Measurements from ENCODE around the gene CEP104. TPM values are rescaled to one million over a fixed set of nuclear protein-coding genes. Genes with fewer than 3 reads are reported as not detected.

The CEP104 gene
- total RNA-seq, 1 experiment from 2014 or later: 50.8 TPM

- CTCF ChIA-PET: no interaction called here
These were observed 19.7 kb upstream of the CEP104 start for GRCh38 chr1:3876716-3877115.

GRCh38 chr1:3874736-3875135, 17.7 kb upstream of the CEP104 start:
- Histone ChIP-seq H3K36me3 (ENCODE audit: insufficient read depth, low read length, poor library complexity, severe bottlenecking) (no peaks in the 10 kb centered on the region), H3K4me1 (ENCODE audit: insufficient read depth, low read length, poor library complexity, severe bottlenecking) (no peaks in the 10 kb centered on the region), H3K27ac (ENCODE audit: low read depth, low read length, poor library complexity, severe bottlenecking) (no peak overlapping the region), H3K4me3 (ENCODE audit: low read depth, low read length, poor library complexity, severe bottlenecking) (no peak overlapping the region), H3K27me3 (replicated peaks; ENCODE audit: insufficient read depth, low read depth, low read length, poor library complexity) (no peaks in the 10 kb centered on the region), H3K9me3 (ENCODE audit: low read depth, low read length, poor library complexity, severe bottlenecking) (peaks cover 7% of the 10 kb centered on the region)
- CTCF ChIA-PET: no interaction called here
- no TSS peak for BruUV-seq (replicated peaks)
- TF ChIP-seq EZH2 (IDR thresholded peaks at IDR 0.05; ENCODE audit: borderline replicate concordance, low read depth, low read length, poor library complexity, severe bottlenecking): no peak
- no peak for TF ChIP-seq CTCF (conservative IDR thresholded peaks at IDR 0.05; ENCODE audit: low read depth, low read length)
- DNase-seq (ENCODE audit: low spot score): no peak
- intact Hi-C loops (cut with micrococcal nuclease; ENCODE audit: unreplicated experiment): no loop called here
- POLR2A ChIA-PET (ENCODE audit: low non-redundant PET): no interaction called here

More at GRCh38 chr1:3876716-3877115, 19.7 kb upstream of the CEP104 start:
- H3K27ac ChIP-seq (ENCODE audit: low read depth, low read length, poor library complexity, severe bottlenecking): no peak overlapping the region
- H3K36me3 ChIP-seq (ENCODE audit: insufficient read depth, low read length, poor library complexity, severe bottlenecking): no peaks in the 10 kb centered on the region
- no peaks in the 10 kb centered on the region for H3K27me3 ChIP-seq (replicated peaks; ENCODE audit: insufficient read depth, low read depth, low read length, poor library complexity)
- DNase-seq (ENCODE audit: low spot score): no peak
- no peaks in the 10 kb centered on the region for H3K4me1 ChIP-seq (ENCODE audit: insufficient read depth, low read length, poor library complexity, severe bottlenecking)
- TF ChIP-seq CTCF (conservative IDR thresholded peaks at IDR 0.05; ENCODE audit: low read depth, low read length) (no peak), EZH2 (IDR thresholded peaks at IDR 0.05; ENCODE audit: borderline replicate concordance, low read depth, low read length, poor library complexity, severe bottlenecking) (no peak)
- H3K9me3 ChIP-seq (ENCODE audit: low read depth, low read length, poor library complexity, severe bottlenecking): peaks cover 7% of the 10 kb centered on the region
- intact Hi-C loops (cut with micrococcal nuclease; ENCODE audit: unreplicated experiment): no loop called here
- POLR2A ChIA-PET (ENCODE audit: low non-redundant PET): no interaction called here
- no TSS peak for BruUV-seq (replicated peaks)
- H3K4me3 ChIP-seq (ENCODE audit: low read depth, low read length, poor library complexity, severe bottlenecking): no peak overlapping the region

- H3K9me3 ChIP-seq (ENCODE audit: low read depth, low read length, poor library complexity, severe bottlenecking): no peaks in the 10 kb centered on the region
- no peaks in the 10 kb centered on the region for H3K4me1 ChIP-seq (ENCODE audit: insufficient read depth, low read length, poor library complexity, severe bottlenecking)
- H3K27ac ChIP-seq (ENCODE audit: low read depth, low read length, poor library complexity, severe bottlenecking): no peak overlapping the region
- no peak overlapping the region for H3K4me3 ChIP-seq (ENCODE audit: low read depth, low read length, poor library complexity, severe bottlenecking)
- ChIA-PET POLR2A (ENCODE audit: low non-redundant PET) (no interaction called here), CTCF (no interaction called here)
- TF ChIP-seq CTCF (conservative IDR thresholded peaks at IDR 0.05; ENCODE audit: low read depth, low read length) (no peak), EZH2 (IDR thresholded peaks at IDR 0.05; ENCODE audit: borderline replicate concordance, low read depth, low read length, poor library complexity, severe bottlenecking) (no peak)
- no TSS peak for BruUV-seq (replicated peaks)
- H3K36me3 ChIP-seq (ENCODE audit: insufficient read depth, low read length, poor library complexity, severe bottlenecking): no peaks in the 10 kb centered on the region
- no peak for DNase-seq (ENCODE audit: low spot score)
- intact Hi-C loops (cut with micrococcal nuclease; ENCODE audit: unreplicated experiment): no loop called here
- H3K27me3 ChIP-seq (replicated peaks; ENCODE audit: insufficient read depth, low read depth, low read length, poor library complexity): no peaks in the 10 kb centered on the region
These were observed 15.5 kb upstream of the CEP104 start for GRCh38 chr1:3872546-3872945.
